Embryonic facial prominence (tissue), 1 donor: ENCODE results near the gene ATP2C2.

Experiments used
- DNase-seq: peaks from one replicate; pipeline ENCODE4 v3.0.0-alpha.2; 2016; ENCODE audit errors: extremely low spot score

ATP2C2 gene

GRCh38 chr16:84496991-84497390 lies 128.7 kb downstream of the ATP2C2 start:
- no peak for DNase-seq

- no peak for DNase-seq
Measured at GRCh38 chr16:84497418-84498222, 129.3 kb downstream of the ATP2C2 start.

GRCh38 chr16:84498223-84498610 lies 129.9 kb downstream of the ATP2C2 start:
- no peak for DNase-seq

- no peak for DNase-seq
Measured at GRCh38 chr16:84498859-84499620, 130.7 kb downstream of the ATP2C2 start.

GRCh38 chr16:84499638-84500037 lies 131.3 kb downstream of the ATP2C2 start:
- no peak for DNase-seq

- DNase-seq, result no peak
Measured at GRCh38 chr16:84500531-84500930, 132.2 kb downstream of the ATP2C2 start.

GRCh38 chr16:84501077-84501735 lies 132.9 kb downstream of the ATP2C2 start:
- DNase-seq, result no peak

GRCh38 chr16:84502075-84502474 lies 133.7 kb downstream of the ATP2C2 start:
- DNase-seq, result no peak

GRCh38 chr16:84502581-84502980 lies 134.2 kb downstream of the ATP2C2 start:
- DNase-seq, result no peak

GRCh38 chr16:84503751-84504395 lies 135.5 kb downstream of the ATP2C2 start:
- no peak for DNase-seq

GRCh38 chr16:84504420-84505248 lies 136.3 kb downstream of the ATP2C2 start, which contains the start of gene MEAK7:
Gene MEAK7 (minus strand): TSS chr16:84504659. CDS start chr16:84498086, 6,573 bp downstream.
- DNase-seq, result peak; percentile 93

GRCh38 chr16:84505249-84506187 lies 137.2 kb downstream of the ATP2C2 start:
- DNase-seq, result no peak

GRCh38 chr16:84507011-84507982 lies 139.0 kb downstream of the ATP2C2 start:
- no peak for DNase-seq

- no peak for DNase-seq
Measured at GRCh38 chr16:84508502-84508901, 140.2 kb downstream of the ATP2C2 start.

- DNase-seq, result no peak
Measured at GRCh38 chr16:84509032-84509950, 141.0 kb downstream of the ATP2C2 start.

- DNase-seq, result peak; percentile 71
Measured at GRCh38 chr16:84511180-84511800, 143.0 kb downstream of the ATP2C2 start.

GRCh38 chr16:84511831-84512230 lies 143.5 kb downstream of the ATP2C2 start:
- no peak for DNase-seq
